T-helper 1 cell (primary cell): ENCODE results near the gene ACLY.

ENCODE experiments used
- DNase-seq, 5 donors: peaks; one replicate each; pipeline ENCODE4 v3.0.0-alpha.2; 2012 to 2020
- total RNA-seq, 4 donors: gene quantifications; one replicate each; lab custom pipeline; 2026; lab: John Stamatoyannopoulos, UW

Gene ACLY
- 83.8 to 148 (median 130) reads per million in 4 donors for total RNA-seq

GRCh38 chr17:41918314-41919164 is at the start of gene ACLY:
ACLY (minus strand) TSS chr17:41918951; CDS start chr17:41913873, 5,078 bp downstream.
- DNase-seq = peak; percentile 91 to 98 (median 92)

- no peak for DNase-seq
Measured at GRCh38 chr17:41967921-41968578, 49.3 kb upstream of the ACLY start.

GRCh38 chr17:41967141-41967920 is 48.6 kb upstream of the ACLY start:
- DNase-seq = peak in 3 of 5 donors; percentile 18 to 45 (median 18)

GRCh38 chr17:41966463-41967140 is 47.9 kb upstream of the ACLY start, which contains the start of gene CNP:
CNP (plus strand) TSS chr17:41966795; CDS start chr17:41966885, 90 bp downstream.
- peak; percentile 85 to 92 (median 88) for DNase-seq

- DNase-seq = peak; percentile 46 to 66 (median 56)
Measured at GRCh38 chr17:41965694-41966462, 47.1 kb upstream of the ACLY start.

- DNase-seq = peak; percentile 32 to 65 (median 56)
Measured at GRCh38 chr17:41962768-41963434, 44.1 kb upstream of the ACLY start.

- DNase-seq = no peak
Measured at GRCh38 chr17:41962111-41962510, 43.4 kb upstream of the ACLY start.

GRCh38 chr17:41959336-41960095 is 40.8 kb upstream of the ACLY start:
- DNase-seq = no peak

GRCh38 chr17:41959030-41959335 is 40.2 kb upstream of the ACLY start:
- DNase-seq = no peak

- DNase-seq = no peak
Measured at GRCh38 chr17:41957869-41958439, 39.2 kb upstream of the ACLY start.

- no peak for DNase-seq
Measured at GRCh38 chr17:41957031-41957868, 38.5 kb upstream of the ACLY start.

GRCh38 chr17:41956522-41956921 is 37.8 kb upstream of the ACLY start:
- DNase-seq = no peak

GRCh38 chr17:41948762-41949460 is 30.2 kb upstream of the ACLY start:
- DNase-seq = no peak

GRCh38 chr17:41944943-41945342 is 26.2 kb upstream of the ACLY start:
- DNase-seq = no peak

- no peak for DNase-seq
Measured at GRCh38 chr17:41943492-41943891, 24.7 kb upstream of the ACLY start.

- DNase-seq = no peak
Measured at GRCh38 chr17:41942626-41943373, 24.0 kb upstream of the ACLY start.

- no peak for DNase-seq
Measured at GRCh38 chr17:41941168-41941567, 22.4 kb upstream of the ACLY start.

- DNase-seq = no peak
Measured at GRCh38 chr17:41939693-41940090, 20.9 kb upstream of the ACLY start.
